GM18526 (cell line): ENCODE measurements around the gene AFDN.

ENCODE experiments used
- POLR2A ChIP-seq: IDR thresholded peaks from 3 replicates; pipeline ENCODE4 v1.6.1; 2011; ENCODE audit not compliant: insufficient read length; ENCODE audit errors: extremely low read depth

Gene AFDN

GRCh38 chr6:167839755-167840154, 13.0 kb downstream of the AFDN start:
- no peak for TF ChIP-seq POLR2A

- no peak for TF ChIP-seq POLR2A
Observed at GRCh38 chr6:167840160-167840525, 13.4 kb downstream of the AFDN start.

- no peak for TF ChIP-seq POLR2A
Observed at GRCh38 chr6:167840526-167841179, 13.9 kb downstream of the AFDN start.

- no peak for TF ChIP-seq POLR2A
Observed at GRCh38 chr6:167841981-167842380, 15.3 kb downstream of the AFDN start.

GRCh38 chr6:167842457-167842856, 15.7 kb downstream of the AFDN start:
- TF ChIP-seq POLR2A = no peak

GRCh38 chr6:167843023-167843422, 16.3 kb downstream of the AFDN start:
- TF ChIP-seq POLR2A = no peak

- no peak for TF ChIP-seq POLR2A
Observed at GRCh38 chr6:167845856-167846255, 19.1 kb downstream of the AFDN start.

- TF ChIP-seq POLR2A = no peak
Observed at GRCh38 chr6:167846997-167847606, 20.4 kb downstream of the AFDN start.

GRCh38 chr6:167847936-167848335, 21.2 kb downstream of the AFDN start:
- no peak for TF ChIP-seq POLR2A

GRCh38 chr6:167848783-167849182, 22.1 kb downstream of the AFDN start:
- TF ChIP-seq POLR2A = no peak

- TF ChIP-seq POLR2A = no peak
Observed at GRCh38 chr6:167849846-167850459, 23.2 kb downstream of the AFDN start.

- TF ChIP-seq POLR2A = no peak
Observed at GRCh38 chr6:167850782-167851181, 24.1 kb downstream of the AFDN start.

- TF ChIP-seq POLR2A = no peak
Observed at GRCh38 chr6:167851370-167851952, 24.8 kb downstream of the AFDN start.

- TF ChIP-seq POLR2A = no peak
Observed at GRCh38 chr6:167855825-167856425, 29.2 kb downstream of the AFDN start.

GRCh38 chr6:167856474-167856873, 29.8 kb downstream of the AFDN start:
- TF ChIP-seq POLR2A = no peak
